ENCODE data around the gene MYMX. TPM values are rescaled to one million over a fixed set of nuclear protein-coding genes. Genes with fewer than 3 reads are reported as not detected.

MYMX gene
- total RNA-seq, 1 experiment from 2014 or later = not detected

DNA sequence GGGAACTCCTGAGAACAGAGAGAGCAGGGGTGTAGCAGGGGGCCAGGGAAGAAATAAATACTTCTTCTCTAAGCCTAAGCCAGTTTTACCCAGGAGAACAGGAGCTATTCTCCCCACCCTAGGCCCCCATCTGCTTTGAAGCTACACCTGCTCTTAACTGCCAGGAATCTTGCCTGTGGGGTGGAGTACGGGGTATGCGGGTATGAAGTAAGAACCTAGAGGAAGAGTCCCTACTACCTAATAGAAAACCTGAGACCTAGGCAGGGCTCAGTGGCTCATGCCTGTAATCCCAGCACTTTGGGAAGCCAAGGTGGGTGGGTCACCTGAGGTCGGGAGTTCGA is 8.2 kb downstream of the MYMX start:
- no peak overlapping the region; the same call in 1 of the 2 replicates for H3K27ac ChIP-seq (ENCODE audit: low read depth, low read length)
- peak overlapping the region; percentile 81 for H3K9ac ChIP-seq (ENCODE audit: low read length)
- H3K4me3 ChIP-seq (replicated peaks in 1 of 2; ENCODE audit: low read depth in 1 of 2, low read length in 2 of 2) = peak overlapping the region; percentile 65 to 74
- peaks cover 55% of the 10 kb centered on the region for H3K79me2 ChIP-seq (ENCODE audit: insufficient read depth, low read length)
- H2AFZ ChIP-seq (ENCODE audit: low read depth, low read length, poor library complexity, severe bottlenecking) = no peak overlapping the region
- intact Hi-C loops (cut with micrococcal nuclease) = no loop called here
- H3K36me3 ChIP-seq (ENCODE audit: control insufficient read depth in 1 of 2, insufficient read depth in 2 of 2, low read length in 2 of 2) = peaks cover 2 to 20% of the 10 kb centered on the region in 2 experiments; a peak in 2 of 4 replicates
- RAD21 ChIA-PET (ENCODE audit: low non-redundant PET in 1 of 2, low total read pairs in 2 of 2, uncharacterized antibody in 2 of 2, unreplicated experiment in 2 of 2) = no interaction called here
- H3K27me3 ChIP-seq (ENCODE audit: insufficient read depth, low read length) = no peaks in the 10 kb centered on the region
- no peaks in the 10 kb centered on the region for H3K9me2 ChIP-seq (ENCODE audit: insufficient read depth)
- POLR2A ChIA-PET = interaction anchor here (1.2 to 3.0 kb wide), 2 partner anchors 16 to 21 kb away, joined by 3 to 27 read pairs; partner anchors contain the start of gene HSP90AB1
- ATAC-seq (no peak), DNase-seq (ENCODE audit: low read depth, low spot score) (no peak)
- H4K20me1 ChIP-seq (ENCODE audit: insufficient read depth) = peaks cover 4% of the 10 kb centered on the region; the same call in 1 of the 2 replicates
- peaks cover 32 to 55% of the 10 kb centered on the region in 2 experiments for H3K4me1 ChIP-seq (ENCODE audit: control insufficient read depth in 1 of 2, insufficient read depth in 2 of 2, low read length in 2 of 2)
- CTCF ChIA-PET = interaction anchor here (0.7 to 3.7 kb wide), 6 partner anchors 10 to 78 kb away, joined by 3 to 22 read pairs (median 4); no protein-coding TSS in a partner anchor
- TF ChIP-seq ELF1 (IDR thresholded peaks at IDR 0.05; ENCODE audit: borderline replicate concordance, low read depth) (no peak), POLR2AphosphoS5 (IDR thresholded peaks at IDR 0.05; ENCODE audit: low read depth, low read length) (no peak), FOSL1 (IDR thresholded peaks at IDR 0.05; ENCODE audit: low read depth) (no peak), RAD21 (IDR thresholded peaks at IDR 0.05; ENCODE audit: low read depth) (no peak)
- no peaks in the 10 kb centered on the region for H3K9me3 ChIP-seq (ENCODE audit: control insufficient read depth in 1 of 2, insufficient read depth in 1 of 2, low read depth in 1 of 2, low read length in 2 of 2)
- H3K4me2 ChIP-seq (ENCODE audit: low read length) = peak overlapping the region; percentile 93
- no TSS peak for BruUV-seq (replicated peaks)

DNA sequence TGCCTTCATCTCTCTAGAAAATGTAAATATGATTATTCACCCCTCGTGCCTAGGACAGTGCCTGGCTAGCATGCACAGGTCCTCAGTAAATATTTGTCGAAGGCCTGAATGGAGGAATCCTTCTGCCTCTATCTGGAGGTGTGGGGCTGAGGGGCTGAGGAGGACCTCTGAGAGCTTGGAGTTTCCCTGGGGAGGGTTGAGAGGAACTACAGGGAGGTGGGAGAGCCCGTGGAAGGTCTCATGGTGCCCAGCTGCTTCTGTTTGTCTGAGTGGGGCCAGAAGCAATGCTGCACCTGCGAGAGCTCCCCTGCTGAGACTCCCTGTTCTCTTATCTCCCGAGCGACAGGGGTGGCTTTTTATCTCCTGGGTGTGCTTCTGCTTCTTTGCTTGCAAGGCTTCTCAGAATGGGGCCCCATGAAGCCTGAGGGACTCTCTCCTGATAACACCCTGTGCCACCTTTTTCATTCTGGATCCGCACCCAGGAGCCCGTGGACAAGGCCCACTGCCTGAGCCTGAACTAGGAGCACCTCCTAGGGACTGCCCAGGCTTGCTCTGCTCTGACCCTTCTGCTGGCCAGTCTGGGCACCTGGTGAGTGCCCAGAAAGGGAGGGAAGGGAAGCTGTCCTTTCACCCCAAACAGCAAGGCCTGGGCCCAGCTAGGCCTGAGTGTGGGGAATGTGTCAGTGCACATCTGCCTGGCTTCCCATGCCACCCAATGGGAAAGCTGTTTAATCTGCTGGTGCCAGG is 9.0 kb downstream of the MYMX start:
- no peak for DNase-seq (ENCODE audit: low read depth, low spot score)
- H3K9me2 ChIP-seq (ENCODE audit: insufficient read depth) = no peaks in the 10 kb centered on the region
- H3K27me3 ChIP-seq (ENCODE audit: insufficient read depth, low read length) = no peaks in the 10 kb centered on the region
- H2AFZ ChIP-seq (ENCODE audit: low read depth, low read length, poor library complexity, severe bottlenecking) = no peak overlapping the region
- H3K4me2 ChIP-seq (ENCODE audit: low read length) = no peak overlapping the region
- CTCF ChIA-PET = interaction anchor here (3.7 kb wide), 1 partner anchor 9 kb away, joined by 22 read pairs; no protein-coding TSS in a partner anchor
- H3K4me1 ChIP-seq (ENCODE audit: control insufficient read depth in 1 of 2, insufficient read depth in 2 of 2, low read length in 2 of 2) = peaks cover 28 to 50% of the 10 kb centered on the region in 2 experiments
- POLR2A ChIA-PET = interaction anchor here (3.0 kb wide), 1 partner anchor 20 kb away, joined by 27 read pairs; the partner anchor contains the start of gene HSP90AB1
- no peak overlapping the region for H3K4me3 ChIP-seq (replicated peaks in 1 of 2; ENCODE audit: low read depth in 1 of 2, low read length in 2 of 2)
- H3K79me2 ChIP-seq (ENCODE audit: insufficient read depth, low read length) = peaks cover 55% of the 10 kb centered on the region
- ATAC-seq = no peak
- no peak overlapping the region for H3K27ac ChIP-seq (ENCODE audit: low read depth, low read length)
- H4K20me1 ChIP-seq (ENCODE audit: insufficient read depth) = peaks cover 4% of the 10 kb centered on the region; the same call in 1 of the 2 replicates
- H3K36me3 ChIP-seq (ENCODE audit: control insufficient read depth in 1 of 2, insufficient read depth in 2 of 2, low read length in 2 of 2) = peaks cover 4 to 25% of the 10 kb centered on the region in 2 experiments; a peak in 2 of 4 replicates
- BruUV-seq (replicated peaks) = no TSS peak
- H3K9ac ChIP-seq (ENCODE audit: low read length) = no peak overlapping the region
- no peaks in the 10 kb centered on the region for H3K9me3 ChIP-seq (ENCODE audit: control insufficient read depth in 1 of 2, insufficient read depth in 1 of 2, low read depth in 1 of 2, low read length in 2 of 2)
- intact Hi-C loops (cut with micrococcal nuclease) = no loop called here
- RAD21 ChIA-PET (ENCODE audit: low non-redundant PET in 1 of 2, low total read pairs in 2 of 2, uncharacterized antibody in 2 of 2, unreplicated experiment in 2 of 2) = no interaction called here
- TF ChIP-seq ZNF274 (IDR thresholded peaks at IDR 0.05; ENCODE audit: low read depth, low read length) (no peak), CTCF (IDR thresholded peaks at IDR 0.05 in 2 of 3, conservative IDR thresholded peaks at IDR 0.05 in 1 of 3; ENCODE audit: borderline replicate concordance in 1 of 3, insufficient read depth in 1 of 3, low read depth in 2 of 3, low read length in 2 of 3) (no peak), ZFX (IDR thresholded peaks at IDR 0.05) (no peak), SRF (IDR thresholded peaks at IDR 0.05; ENCODE audit: low read depth) (no peak), TCF7L2 (IDR thresholded peaks at IDR 0.05; ENCODE audit: borderline replicate concordance, extremely low read depth, insufficient read depth, insufficient read length) (no peak), FOSL1 (IDR thresholded peaks at IDR 0.05; ENCODE audit: low read depth) (no peak), CBX3 (IDR thresholded peaks at IDR 0.05; ENCODE audit: low read depth) (no peak), EZH2 (IDR thresholded peaks at IDR 0.05) (no peak), EZH2phosphoT487 (IDR thresholded peaks at IDR 0.05; ENCODE audit: borderline replicate concordance) (no peak), JUND (IDR thresholded peaks at IDR 0.05) (no peak)
- TF ChIP-seq, protein P1, sequence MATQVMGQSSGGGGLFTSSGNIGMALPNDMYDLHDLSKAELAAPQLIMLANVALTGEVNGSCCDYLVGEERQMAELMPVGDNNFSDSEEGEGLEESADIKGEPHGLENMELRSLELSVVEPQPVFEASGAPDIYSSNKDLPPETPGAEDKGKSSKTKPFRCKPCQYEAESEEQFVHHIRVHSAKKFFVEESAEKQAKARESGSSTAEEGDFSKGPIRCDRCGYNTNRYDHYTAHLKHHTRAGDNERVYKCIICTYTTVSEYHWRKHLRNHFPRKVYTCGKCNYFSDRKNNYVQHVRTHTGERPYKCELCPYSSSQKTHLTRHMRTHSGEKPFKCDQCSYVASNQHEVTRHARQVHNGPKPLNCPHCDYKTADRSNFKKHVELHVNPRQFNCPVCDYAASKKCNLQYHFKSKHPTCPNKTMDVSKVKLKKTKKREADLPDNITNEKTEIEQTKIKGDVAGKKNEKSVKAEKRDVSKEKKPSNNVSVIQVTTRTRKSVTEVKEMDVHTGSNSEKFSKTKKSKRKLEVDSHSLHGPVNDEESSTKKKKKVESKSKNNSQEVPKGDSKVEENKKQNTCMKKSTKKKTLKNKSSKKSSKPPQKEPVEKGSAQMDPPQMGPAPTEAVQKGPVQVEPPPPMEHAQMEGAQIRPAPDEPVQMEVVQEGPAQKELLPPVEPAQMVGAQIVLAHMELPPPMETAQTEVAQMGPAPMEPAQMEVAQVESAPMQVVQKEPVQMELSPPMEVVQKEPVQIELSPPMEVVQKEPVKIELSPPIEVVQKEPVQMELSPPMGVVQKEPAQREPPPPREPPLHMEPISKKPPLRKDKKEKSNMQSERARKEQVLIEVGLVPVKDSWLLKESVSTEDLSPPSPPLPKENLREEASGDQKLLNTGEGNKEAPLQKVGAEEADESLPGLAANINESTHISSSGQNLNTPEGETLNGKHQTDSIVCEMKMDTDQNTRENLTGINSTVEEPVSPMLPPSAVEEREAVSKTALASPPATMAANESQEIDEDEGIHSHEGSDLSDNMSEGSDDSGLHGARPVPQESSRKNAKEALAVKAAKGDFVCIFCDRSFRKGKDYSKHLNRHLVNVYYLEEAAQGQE (IDR thresholded peaks at IDR 0.05; ENCODE audit: low read depth) = no peak
